Measurements from ENCODE around the gene RYR2. TPM values are rescaled to one million over a fixed set of nuclear protein-coding genes. Genes with fewer than 3 reads are reported as not detected.

The RYR2 gene
- polyA plus RNA-seq, 1 of the 3 experiments (the other 2 are of a cell fraction), result under 0.01 TPM

GRCh38 chr1:237387144-237387505 lies 345.1 kb downstream of the RYR2 start (continued):
- no peak for TF ChIP-seq CTCF (IDR thresholded peaks at IDR 0.05)
- TF ChIP-seq POLR2AphosphoS5 (IDR thresholded peaks at IDR 0.05; ENCODE audit: low read depth, low read length), result no peak
- no peak for TF ChIP-seq MEF2A (IDR thresholded peaks at IDR 0.05; ENCODE audit: borderline replicate concordance, low read depth)
- no peak for TF ChIP-seq CHD2 (IDR thresholded peaks at IDR 0.05; ENCODE audit: low read length, partially characterized antibody)
- TF ChIP-seq FOXJ3 (CRISPR knock-in tag; IDR thresholded peaks at IDR 0.05), result no peak
- no peak for TF ChIP-seq MXI1 (IDR thresholded peaks at IDR 0.05; ENCODE audit: low read depth, low read length)

- no peak overlapping the region for H3K4me3 ChIP-seq (ENCODE audit: low read depth in 2 of 2, low read length in 1 of 2)
- 16% methylated on average over 3 of the region's 3 CpGs for WGBS (ENCODE audit: low lambda C conversion rate)
- H3K27me3 ChIP-seq (ENCODE audit: insufficient read depth), result no peaks in the 10 kb centered on the region
- H3K9ac ChIP-seq, result no peak overlapping the region
- no peak overlapping the region for H3K27ac ChIP-seq (ENCODE audit: low read depth in 2 of 2, low read length in 1 of 2)
- no peak overlapping the region for H2AFZ ChIP-seq (ENCODE audit: low read depth)
- H3K9me3 ChIP-seq, result no peaks in the 10 kb centered on the region
- DNase-seq, result no peak
- H4K20me1 ChIP-seq (ENCODE audit: insufficient read depth), result no peaks in the 10 kb centered on the region
- no peak for TF ChIP-seq NRF1 (IDR thresholded peaks at IDR 0.05; ENCODE audit: low read depth, low read length)
- TF ChIP-seq FOXM1 (IDR thresholded peaks at IDR 0.05; ENCODE audit: low read depth), result no peak
- no peak for TF ChIP-seq IRF3 (IDR thresholded peaks at IDR 0.05; ENCODE audit: low read depth, low read length)
- no peak for TF ChIP-seq GABPA (IDR thresholded peaks at IDR 0.05; ENCODE audit: low read depth)
- no peak for TF ChIP-seq FOSL2 (IDR thresholded peaks at IDR 0.05; ENCODE audit: borderline replicate concordance, low read depth)
- no peak for TF ChIP-seq GATA2 (CRISPR knock-in tag; IDR thresholded peaks at IDR 0.05)
- no peak for TF ChIP-seq SMC3 (IDR thresholded peaks at IDR 0.05; ENCODE audit: low read depth, low read length)
- TF ChIP-seq REST (IDR thresholded peaks at IDR 0.05; ENCODE audit: low read depth, low read length), result no peak
- no peaks in the 10 kb centered on the region for H3F3A ChIP-seq (replicated peaks; ENCODE audit: insufficient read depth)
- H3K4me2 ChIP-seq, result no peak overlapping the region
- H3K36me3 ChIP-seq (replicated peaks in 1 of 2; ENCODE audit: control insufficient read depth in 1 of 2, insufficient read depth in 2 of 2, low read length in 1 of 2), result no peaks in the 10 kb centered on the region
- CTCF ChIA-PET, result interaction anchor here (1.2 to 1.6 kb wide), 2 partner anchors 16 to 349 kb away, joined by 5 to 6 read pairs; partner anchors contain the start of gene RYR2
- no peaks in the 10 kb centered on the region for H3K79me2 ChIP-seq (ENCODE audit: insufficient read depth)
- no peaks in the 10 kb centered on the region for H3K9me2 ChIP-seq
- POLR2A ChIA-PET, result no interaction called here
- no peaks in the 10 kb centered on the region; a peak in 1 of 4 replicates for H3K4me1 ChIP-seq (ENCODE audit: control insufficient read depth in 1 of 2, insufficient read depth in 2 of 2, low read depth in 1 of 2, low read length in 1 of 2)
Observed at GRCh38 chr1:237390823-237391222, 348.8 kb downstream of the RYR2 start.

Measured in SK-N-SH (cell line).